GM12872 (cell line): Measurements from ENCODE around the gene PTPRN2.

Source experiments
- TF ChIP-seq, protein P1 (sequence below): IDR thresholded peaks from 3 replicates; pipeline ENCODE4 v1.5.1; 2011; ENCODE audit warnings: low read depth, mild to moderate bottlenecking, low read length, moderate library complexity; ENCODE audit not compliant: insufficient read depth

PTPRN2 gene

DNA sequence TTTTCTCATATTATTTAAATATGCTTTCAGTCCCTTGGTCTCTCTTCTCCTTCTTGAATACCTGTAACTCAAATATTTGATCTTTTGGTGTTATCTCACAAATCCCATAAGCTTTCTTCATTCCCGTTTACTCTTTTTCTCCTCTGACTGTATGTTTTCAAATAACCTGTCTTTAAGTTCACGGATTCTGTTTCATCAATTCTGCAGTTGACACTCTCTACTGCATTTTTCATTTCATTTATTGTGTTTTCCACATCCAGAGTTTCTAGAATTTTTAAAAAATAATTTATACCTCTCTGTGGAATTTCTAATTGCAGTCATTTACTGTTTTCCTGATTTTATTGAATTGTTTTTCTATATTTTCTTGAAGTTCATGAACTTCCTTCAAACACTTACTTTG, 298.4 kb downstream of the PTPRN2 start:
- TF ChIP-seq, protein P1, sequence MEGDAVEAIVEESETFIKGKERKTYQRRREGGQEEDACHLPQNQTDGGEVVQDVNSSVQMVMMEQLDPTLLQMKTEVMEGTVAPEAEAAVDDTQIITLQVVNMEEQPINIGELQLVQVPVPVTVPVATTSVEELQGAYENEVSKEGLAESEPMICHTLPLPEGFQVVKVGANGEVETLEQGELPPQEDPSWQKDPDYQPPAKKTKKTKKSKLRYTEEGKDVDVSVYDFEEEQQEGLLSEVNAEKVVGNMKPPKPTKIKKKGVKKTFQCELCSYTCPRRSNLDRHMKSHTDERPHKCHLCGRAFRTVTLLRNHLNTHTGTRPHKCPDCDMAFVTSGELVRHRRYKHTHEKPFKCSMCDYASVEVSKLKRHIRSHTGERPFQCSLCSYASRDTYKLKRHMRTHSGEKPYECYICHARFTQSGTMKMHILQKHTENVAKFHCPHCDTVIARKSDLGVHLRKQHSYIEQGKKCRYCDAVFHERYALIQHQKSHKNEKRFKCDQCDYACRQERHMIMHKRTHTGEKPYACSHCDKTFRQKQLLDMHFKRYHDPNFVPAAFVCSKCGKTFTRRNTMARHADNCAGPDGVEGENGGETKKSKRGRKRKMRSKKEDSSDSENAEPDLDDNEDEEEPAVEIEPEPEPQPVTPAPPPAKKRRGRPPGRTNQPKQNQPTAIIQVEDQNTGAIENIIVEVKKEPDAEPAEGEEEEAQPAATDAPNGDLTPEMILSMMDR: no peak

DNA sequence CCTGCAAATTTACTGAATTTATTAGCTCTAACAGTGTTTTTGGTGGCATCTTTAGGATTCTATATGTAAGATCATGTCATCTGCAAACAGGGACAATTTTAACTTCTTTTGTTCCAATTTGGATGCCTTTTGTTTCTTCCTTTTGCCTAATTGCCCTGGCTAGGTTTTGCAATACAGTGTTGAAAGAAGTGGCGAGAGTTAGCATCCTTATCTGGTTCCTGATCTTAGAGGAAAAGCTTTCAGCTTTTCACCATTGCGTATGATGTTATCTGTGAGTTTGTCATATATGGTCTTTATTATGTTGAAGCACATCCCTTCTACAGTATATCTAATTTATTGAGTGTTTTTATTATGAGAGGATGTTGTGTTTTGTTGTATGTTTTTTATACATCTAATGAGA, 301.4 kb downstream of the PTPRN2 start:
- TF ChIP-seq, protein P1: no peak

DNA sequence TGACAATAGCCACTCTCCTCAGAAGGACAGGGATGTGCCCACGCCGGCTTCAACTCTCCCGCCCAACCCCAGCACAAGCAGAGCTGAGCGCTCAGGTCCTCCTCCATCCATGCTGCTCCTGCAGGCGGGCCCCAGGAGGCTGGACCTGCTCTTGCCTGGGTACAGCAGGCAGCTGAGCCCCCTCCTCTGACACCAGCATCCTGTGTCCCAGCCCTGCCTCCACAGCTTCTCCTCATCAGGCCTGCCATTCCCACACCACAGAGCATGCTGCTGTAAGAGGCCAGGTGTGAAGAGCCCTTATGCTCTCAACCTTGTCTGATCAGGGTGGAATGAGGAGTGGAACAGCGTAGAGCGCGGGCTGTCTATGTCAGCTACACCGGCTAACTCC, 302.2 kb downstream of the PTPRN2 start:
- TF ChIP-seq, protein P1: no peak

DNA sequence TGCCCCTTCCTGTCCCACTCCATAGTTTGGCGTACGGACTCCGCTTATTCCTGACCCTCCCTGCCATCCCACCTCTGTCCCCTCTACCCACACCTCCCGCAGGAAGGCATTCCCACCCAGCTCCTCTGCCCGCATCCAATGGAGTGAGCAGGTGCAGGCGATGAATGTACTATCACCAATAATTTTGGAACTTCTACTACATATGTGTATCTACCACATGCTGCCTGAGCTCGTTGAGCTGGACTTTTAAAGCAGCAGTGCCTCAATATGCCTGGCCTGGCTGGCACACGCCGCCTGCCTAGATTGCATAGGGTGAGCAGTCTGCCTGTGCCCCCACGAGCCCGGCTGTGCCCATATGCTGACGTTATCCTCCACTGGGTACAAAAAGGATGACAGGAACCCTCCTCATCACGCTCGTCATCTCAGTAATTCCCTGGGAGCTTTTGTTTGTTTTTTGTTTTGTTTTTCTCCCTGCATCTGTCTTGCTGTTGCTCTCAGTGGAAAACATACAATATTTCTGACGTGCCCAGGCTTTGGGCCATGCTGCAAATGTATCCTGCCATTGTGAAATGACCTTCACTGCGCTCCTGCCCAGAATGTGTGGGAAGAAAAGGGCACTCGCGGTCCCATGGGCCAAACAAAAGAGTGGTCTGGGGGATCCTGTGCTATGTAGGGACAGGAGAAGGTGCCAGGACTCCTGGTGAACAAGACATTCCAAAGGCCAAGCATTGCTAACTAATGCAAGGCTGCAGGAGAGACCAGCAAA, 302.8 kb downstream of the PTPRN2 start:
- TF ChIP-seq, protein P1: no peak

DNA sequence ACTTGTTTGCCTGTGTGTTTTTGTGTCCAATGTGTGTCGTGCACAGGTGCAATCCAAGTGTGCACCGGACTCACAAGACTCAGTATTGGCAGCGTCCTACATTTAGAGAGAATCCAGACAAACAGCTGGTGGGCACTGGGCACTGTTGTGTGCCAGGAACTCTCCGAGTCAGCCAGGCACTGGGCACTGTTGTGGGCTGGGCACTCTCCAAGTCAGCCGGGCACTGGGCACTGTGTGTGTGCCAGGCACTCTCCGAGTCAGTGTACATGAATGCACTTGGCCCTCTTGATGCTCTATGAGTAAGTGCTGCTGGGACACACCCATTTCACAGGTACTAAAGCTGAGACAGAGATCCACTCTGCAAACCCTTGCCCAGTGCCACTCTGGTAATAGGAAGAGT, 303.5 kb downstream of the PTPRN2 start:
- TF ChIP-seq, protein P1: no peak

DNA sequence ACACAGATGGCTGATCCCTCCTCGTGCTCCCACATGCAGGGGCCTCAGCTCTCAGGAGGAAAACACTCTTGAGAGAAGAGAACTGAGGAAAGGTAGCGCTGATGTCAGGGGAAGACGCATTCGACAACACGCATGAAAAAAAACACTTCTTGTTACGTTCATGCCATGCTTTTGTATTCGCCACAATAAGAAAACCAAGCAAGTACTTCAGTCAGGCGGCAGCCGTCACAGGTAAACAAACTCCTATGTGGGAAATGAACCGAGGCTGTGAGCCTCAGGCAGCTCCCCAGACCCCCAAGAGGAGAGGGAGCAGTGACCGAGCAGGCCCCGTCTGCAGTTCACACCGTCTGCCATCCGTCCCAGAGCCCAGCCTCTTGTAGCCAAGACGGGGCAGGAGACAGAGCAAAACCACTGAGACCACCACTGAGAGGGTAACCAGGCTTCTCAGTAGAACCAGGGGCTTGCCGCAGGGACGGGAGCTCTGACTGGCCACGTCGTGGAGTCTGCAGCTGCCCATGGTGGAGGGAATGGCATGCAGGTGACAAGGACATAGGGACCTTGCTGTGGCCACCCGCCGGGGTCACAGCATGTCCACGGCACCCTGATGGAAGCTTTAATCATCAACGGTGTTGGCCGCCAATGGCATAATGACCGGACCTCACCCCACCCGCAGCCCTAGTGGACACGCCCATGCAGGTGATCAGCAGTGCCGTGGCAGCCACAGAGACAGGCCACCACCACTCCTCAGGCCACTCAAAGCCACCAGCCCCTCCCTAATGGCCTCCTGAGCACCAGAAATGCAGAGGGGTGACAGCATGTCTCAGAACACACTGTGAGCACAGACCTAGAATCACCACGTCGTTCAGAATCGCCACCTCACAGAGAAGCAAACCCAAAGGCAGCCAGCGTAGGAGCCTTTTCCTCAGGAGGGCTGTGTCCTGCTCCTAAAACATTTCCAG, 304.3 kb downstream of the PTPRN2 start:
- TF ChIP-seq, protein P1: no peak

DNA sequence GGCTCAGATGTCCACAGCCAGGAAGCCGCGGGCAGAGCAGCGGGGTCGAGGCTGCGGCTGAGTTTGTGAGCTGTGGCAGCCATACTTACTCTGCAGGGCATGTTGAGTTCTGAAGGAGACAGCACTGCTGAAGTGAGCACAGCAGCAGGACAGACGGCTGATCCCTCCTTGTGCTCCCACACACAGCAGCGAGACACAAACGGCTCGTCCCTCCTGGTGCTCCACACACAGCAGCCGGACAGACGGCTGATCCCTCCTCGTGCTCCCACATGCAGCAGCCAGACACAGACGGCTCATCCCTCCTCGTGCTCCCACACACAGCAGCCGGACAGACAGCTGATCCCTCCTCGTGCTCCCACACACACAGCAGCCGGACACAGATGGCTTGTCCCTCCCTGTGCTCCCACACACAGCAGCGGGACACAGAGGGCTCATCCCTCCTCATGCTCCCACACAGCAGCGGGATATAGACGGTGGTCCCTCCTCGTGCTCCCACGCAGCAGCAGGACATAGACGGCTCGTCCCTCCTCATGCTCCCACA, 305.1 kb downstream of the PTPRN2 start:
- TF ChIP-seq, protein P1: no peak
